HG02870 (cell line): ENCODE results near the gene RNF38.
A peak's percentile ranks its signal among the peaks of the same experiment; 100 is the strongest.
"Not testable (repeated sequence)": the region's sequence is repeated elsewhere in the genome, so short reads cannot be mapped to it uniquely, and the experiment has no call there.

Source experiments
- ATAC-seq: cut with Tn5 transposase; IDR thresholded peaks from one replicate; pipeline ENCODE4 v1.9.1; 2021; ENCODE audit warnings: mild to moderate bottlenecking, moderate library complexity; ENCODE audit not compliant: unreplicated experiment

RNF38 gene

DNA sequence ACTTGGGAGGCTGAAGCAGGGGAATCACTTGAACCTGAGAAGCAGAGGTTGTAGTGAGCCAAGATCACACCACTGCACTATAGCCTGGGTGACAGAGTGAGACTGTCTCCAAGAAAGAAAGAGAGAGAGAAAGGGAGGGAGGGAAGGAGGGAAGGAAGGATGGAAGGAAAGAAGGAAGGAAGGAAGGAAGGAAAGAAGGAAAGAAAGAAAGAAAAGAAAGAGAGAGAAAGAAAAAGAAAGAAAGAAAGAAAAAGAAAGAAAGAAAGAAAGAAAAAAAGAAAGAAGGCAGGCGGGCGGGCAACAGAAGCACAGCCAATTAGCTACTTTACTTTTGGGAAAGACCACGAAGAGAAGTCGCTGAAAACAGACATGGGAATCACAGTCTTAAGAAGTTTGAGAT is 9.0 kb upstream of the RNF38 start:
- ATAC-seq = not testable (repeated sequence)

DNA sequence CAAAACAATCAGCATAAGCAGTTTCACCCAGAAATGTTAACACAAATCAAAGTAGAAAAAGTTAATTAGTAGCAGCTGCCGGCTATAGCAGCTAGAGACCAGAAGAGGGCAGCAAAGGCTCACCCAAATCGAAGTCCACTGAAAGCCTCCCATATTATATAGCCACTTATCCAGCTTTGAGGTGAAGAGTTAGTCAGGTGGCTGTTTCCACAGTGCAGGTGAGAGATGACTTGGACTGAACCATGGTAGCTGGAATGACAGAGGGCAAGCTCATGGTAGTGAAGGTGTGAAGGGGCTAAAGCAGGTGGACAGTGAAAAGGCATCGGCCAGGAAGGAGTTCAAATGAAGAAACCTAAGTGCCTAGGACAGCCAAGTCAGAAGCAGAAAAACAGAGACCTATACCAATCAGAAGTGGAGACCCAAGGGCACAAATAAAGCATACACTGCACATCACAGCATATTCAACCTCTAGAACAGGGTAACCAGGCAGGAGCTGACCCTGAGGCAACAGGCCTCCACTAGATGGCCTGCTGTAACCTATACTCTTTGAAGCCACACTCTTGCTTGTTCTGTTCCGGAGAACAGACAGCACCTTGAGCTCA is 7.2 kb upstream of the RNF38 start:
- peak; percentile 61 for ATAC-seq

GRCh38 chr9:36402536-36402935 is 2.5 kb upstream of the RNF38 start:
- ATAC-seq = no peak

- ATAC-seq = no peak
Measured at GRCh38 chr9:36401897-36402480, 1.9 kb upstream of the RNF38 start.

GRCh38 chr9:36401164-36401740 is 1.2 kb upstream of the RNF38 start:
- ATAC-seq = peak; percentile 51

GRCh38 chr9:36400332-36401163 is 479 bp upstream of the RNF38 start:
- peak; percentile 73 for ATAC-seq

DNA sequence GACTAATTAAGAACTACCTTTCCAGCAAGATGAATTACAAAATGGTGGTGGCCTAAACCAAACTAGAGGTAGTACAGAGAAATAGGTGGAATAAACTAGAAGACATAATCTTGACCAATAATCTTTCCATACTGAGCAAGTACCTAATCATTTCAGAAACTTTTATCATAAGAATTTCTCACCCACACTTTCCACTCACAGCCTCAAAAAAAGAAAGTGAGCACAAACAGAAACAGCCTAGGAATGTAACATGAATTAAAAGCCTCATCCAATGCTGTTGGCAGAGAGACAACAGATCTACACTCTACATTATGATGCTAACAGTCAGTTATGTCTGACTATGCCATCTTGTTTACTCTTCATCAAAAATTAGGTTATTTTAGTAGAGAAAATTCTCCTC is 1.3 kb downstream of the RNF38 start:
- no peak for ATAC-seq

GRCh38 chr9:36396985-36397384 is 3.1 kb downstream of the RNF38 start:
- no peak for ATAC-seq

GRCh38 chr9:36392489-36392888 is 7.6 kb downstream of the RNF38 start:
- no peak for ATAC-seq

- ATAC-seq = no peak
Measured at GRCh38 chr9:36389590-36389989, 10.5 kb downstream of the RNF38 start.

DNA sequence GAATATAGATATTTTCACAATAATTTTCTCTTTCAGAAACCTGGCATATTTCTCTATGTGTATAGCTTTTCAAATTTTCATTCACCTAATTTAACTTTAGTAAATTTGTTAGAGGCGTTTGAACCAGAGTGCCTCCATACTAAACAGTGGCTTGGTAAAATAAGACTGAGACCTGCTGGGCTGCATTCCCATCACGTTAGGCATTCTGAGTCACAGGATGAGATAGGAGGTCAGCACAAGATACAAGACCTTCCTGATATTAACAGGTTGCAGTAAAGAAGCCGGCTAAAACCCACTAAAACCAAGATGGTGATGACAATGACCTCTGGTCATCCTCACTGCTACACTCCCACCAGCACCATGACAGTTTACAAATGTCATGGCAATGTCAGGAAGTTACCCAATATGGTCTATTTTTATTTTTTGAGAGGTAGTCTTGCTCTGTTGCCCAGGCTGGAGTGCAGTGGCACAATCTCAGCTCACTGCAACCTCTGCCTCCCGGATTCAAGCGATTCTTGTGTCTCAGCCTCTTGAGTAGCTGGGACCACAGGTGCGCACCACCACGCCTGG is 13.6 kb downstream of the RNF38 start:
- not testable (repeated sequence) for ATAC-seq

DNA sequence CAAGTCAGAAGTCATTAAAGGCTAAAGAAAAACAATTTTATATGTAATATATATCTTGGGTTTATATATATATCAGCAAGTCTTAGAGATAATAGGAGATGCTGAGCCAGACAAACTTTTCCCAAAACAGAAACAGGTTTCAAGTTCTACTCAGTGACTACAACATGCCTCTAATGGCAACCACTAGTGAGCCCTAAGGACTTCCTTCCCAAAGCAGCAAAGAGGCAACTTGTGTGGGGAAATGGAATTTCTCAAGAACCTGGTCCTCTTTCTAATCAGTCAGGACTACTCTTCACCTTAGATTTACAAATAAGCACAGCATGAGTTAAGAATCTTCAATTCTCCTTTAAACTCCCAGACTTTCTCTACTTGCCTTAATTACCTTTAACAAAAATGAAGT is 17.6 kb downstream of the RNF38 start:
- no peak for ATAC-seq

DNA sequence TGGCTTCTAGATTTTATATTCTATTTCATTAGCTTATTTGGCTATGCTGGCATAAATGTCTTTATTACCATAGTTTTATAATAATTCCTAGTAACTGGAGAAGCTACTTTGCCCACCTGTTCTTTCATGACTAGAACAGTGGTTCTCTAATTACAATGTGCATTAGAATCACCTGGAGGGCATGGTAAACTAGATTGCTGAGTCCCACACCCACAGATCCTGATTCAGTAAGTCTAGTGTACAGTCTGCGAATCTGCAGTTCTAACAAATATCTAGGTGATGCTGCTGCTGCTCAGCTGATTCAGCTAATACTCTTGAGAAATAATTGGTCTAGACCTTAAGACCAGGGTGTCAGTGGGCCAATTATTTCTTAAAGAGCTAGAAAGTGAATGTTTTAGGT is 35.5 kb downstream of the RNF38 start:
- ATAC-seq = no peak

GRCh38 chr9:36363448-36363847 is 36.6 kb downstream of the RNF38 start:
- ATAC-seq = no peak

GRCh38 chr9:36358486-36358885 is 41.6 kb downstream of the RNF38 start:
- no peak for ATAC-seq

GRCh38 chr9:36357639-36358038 is 42.4 kb downstream of the RNF38 start:
- no peak for ATAC-seq

- no peak for ATAC-seq
Measured at GRCh38 chr9:36346569-36346968, 53.5 kb downstream of the RNF38 start.

- no peak for ATAC-seq
Measured at GRCh38 chr9:36345103-36345846, 54.8 kb downstream of the RNF38 start.

DNA sequence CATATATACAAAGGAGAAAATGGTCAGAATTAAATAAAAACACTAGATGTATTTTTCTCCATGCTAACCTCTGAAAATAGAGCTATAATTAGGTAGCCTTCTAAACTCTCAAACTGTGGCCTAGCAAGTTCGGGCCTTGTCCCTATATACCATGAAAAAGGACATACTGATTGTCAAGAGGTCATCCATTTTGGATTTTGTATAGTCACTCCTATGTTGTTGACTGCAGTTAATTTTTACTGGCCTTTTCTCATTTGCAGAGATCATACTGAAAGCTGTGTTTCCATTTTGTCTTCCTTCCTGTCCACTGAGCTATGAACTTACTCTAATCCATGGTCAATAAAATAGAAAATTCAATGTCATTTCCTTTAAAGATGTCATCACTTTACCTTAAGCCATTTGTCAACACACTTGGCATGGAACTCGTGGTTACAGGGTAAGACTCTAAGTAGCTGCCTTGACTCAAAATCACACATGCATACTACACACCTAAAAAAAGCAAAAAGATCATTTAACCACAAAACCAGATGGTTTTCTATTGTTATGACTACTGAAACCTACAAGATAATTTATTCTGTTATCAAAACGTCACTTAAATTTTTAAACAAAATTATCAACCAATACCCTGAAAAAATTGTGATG is 58.0 kb downstream of the RNF38 start:
- ATAC-seq = no peak

DNA sequence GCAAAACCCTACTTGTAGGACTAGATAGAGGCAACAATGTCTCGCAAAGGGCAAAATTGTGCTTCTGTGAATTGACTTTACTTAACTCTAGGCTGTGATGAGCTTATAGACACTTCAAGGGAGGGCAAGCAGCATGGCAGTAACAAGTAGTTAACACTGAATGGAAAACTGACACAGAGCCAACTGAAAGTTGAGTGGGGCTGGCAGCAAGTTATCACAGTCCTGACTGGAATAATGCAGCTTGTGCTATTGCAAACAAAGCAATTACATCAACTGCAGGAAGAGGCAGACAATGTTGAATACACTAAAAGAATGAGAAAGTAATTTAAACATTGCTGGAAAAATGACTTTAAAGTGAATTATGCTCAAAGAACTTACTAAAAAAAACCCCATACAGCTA is 62.2 kb downstream of the RNF38 start:
- ATAC-seq = no peak
